Ascending aorta (tissue), 2 donors: ENCODE results near the gene SHC2. TPM values are rescaled to one million over a fixed set of nuclear protein-coding genes. Genes with fewer than 3 reads are reported as not detected.
A peak's percentile ranks its signal among the peaks of the same experiment; 100 is the strongest.

Experiments
- DNase-seq, 2 donors: peaks; one replicate each; pipeline ENCODE4 v3.0.0-alpha.2; 2019; ENCODE audit warnings: low spot score in 2 of 2
- H3K27ac ChIP-seq, 2 donors: fragments of 200-600 bp; sonication (generic); one replicate each; pipeline ENCODE4 v1.5.1; 2016 to 2017; ENCODE audit warnings: mild to moderate bottlenecking in 1 of 2
- H3K27me3 ChIP-seq: fragments of 200-600 bp; sonication (generic); one replicate; pipeline ENCODE4 v1.5.1; 2017
- H3K36me3 ChIP-seq, 2 donors: fragments of 200-600 bp; sonication (generic); one replicate each; pipeline ENCODE4 v1.5.1; 2016
- H3K4me1 ChIP-seq, 2 donors: fragments of 200-600 bp; sonication (generic); one replicate each; pipeline ENCODE4 v1.5.1; 2016 to 2017; ENCODE audit warnings: mild to moderate bottlenecking in 1 of 2
- H3K4me3 ChIP-seq, 2 donors: fragments of 200-600 bp; sonication (generic); one replicate each; pipeline ENCODE4 v1.5.1; 2016 to 2017; ENCODE audit warnings: mild to moderate bottlenecking in 1 of 2
- H3K9me3 ChIP-seq, 2 donors: fragments of 200-600 bp; sonication (generic); one replicate each; pipeline ENCODE4 v1.5.1; 2016
- CTCF ChIP-seq, 3 experiments: fragments of 200-600 bp in 2 of 3; fragments of 450-650 bp in 1 of 3; sonication (generic) in 2 of 3; IDR thresholded peaks; one replicate each; pipeline ENCODE4 v1.5.1; 2016 to 2019; ENCODE audit warnings: antibody characterized with exemption in 3 of 3, mild to moderate bottlenecking in 1 of 3, moderate library complexity in 1 of 3
- intact Hi-C: fragments of 100-400 bp; cut with DNase I; formaldehyde crosslinking; loops from one replicate; pipeline ENCODE4 v1.15.1; 2023
- total RNA-seq: library from RNA; depleted of rRNA; stranded (reverse); fragments of >200 nt; gene quantifications from one replicate; pipeline ENCODE4 v1.1.0, GENCODE V29; 2016

The SHC2 gene
- total RNA-seq, 1 donor from 2014 or later = 51.2 TPM

- H3K27me3 ChIP-seq = no peaks in the 10 kb centered on the region
- DNase-seq = peak in 1 of 2 donors; percentile 50
- H3K4me3 ChIP-seq = no peak overlapping the region
- no peak for TF ChIP-seq CTCF (IDR thresholded peaks at IDR 0.05)
- H3K27ac ChIP-seq = no peak overlapping the region
- H3K36me3 ChIP-seq = no peaks in the 10 kb centered on the region
- H3K9me3 ChIP-seq = no peaks in the 10 kb centered on the region
- intact Hi-C loops = no loop called here
- no peaks in the 10 kb centered on the region for H3K4me1 ChIP-seq
These were observed 59.6 kb downstream of the SHC2 start for GRCh38 chr19:400976-401865.

DNA sequence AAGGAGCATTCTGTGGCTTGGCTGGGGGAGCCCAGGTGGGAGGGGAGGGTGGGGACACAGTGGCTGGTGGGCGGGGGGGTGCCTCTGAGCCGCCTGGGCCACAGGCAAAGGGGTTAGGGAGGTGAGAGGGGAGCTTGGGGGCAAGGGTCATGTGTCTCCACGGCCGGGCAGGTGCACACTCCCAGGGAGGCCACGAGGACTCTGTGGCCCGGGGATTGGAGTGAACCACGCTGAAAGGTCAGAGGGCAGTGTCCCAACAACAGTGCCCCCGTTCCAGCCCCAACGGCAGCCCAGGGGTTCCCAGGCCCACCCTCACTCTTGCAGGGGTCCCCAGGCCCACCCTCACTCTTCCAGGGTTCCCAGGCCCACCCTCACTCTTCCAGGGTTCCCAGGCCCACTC lies 61.5 kb downstream of the SHC2 start:
- no peaks in the 10 kb centered on the region for H3K9me3 ChIP-seq
- intact Hi-C loops = no loop called here
- H3K27me3 ChIP-seq = no peaks in the 10 kb centered on the region
- H3K27ac ChIP-seq = no peak overlapping the region
- no peak overlapping the region for H3K4me3 ChIP-seq
- no peaks in the 10 kb centered on the region for H3K36me3 ChIP-seq
- no peaks in the 10 kb centered on the region for H3K4me1 ChIP-seq
- TF ChIP-seq CTCF (IDR thresholded peaks at IDR 0.05) = no peak
- no peak for DNase-seq

DNA sequence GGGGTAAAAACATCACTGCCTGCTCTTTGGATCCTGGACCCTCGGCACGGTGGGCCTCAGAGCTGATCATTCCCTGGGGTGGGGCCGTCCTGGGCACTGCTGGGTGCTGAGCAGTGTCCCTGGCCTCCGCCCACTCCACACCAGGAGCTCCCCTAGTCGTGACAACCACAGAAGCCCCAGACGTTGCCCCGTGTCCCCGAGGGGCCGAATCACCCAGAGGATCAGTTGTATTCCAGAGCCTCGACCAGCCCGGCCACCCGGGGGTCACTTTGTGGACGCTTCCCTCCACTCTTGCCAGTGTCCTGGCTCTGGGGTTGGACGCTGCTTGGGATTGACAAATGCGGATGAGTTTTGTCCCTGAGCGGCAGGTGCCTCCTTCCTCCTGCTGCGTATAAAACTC lies 62.1 kb downstream of the SHC2 start:
- no peaks in the 10 kb centered on the region for H3K36me3 ChIP-seq
- no peaks in the 10 kb centered on the region for H3K9me3 ChIP-seq
- TF ChIP-seq CTCF (IDR thresholded peaks at IDR 0.05) = no peak
- no peaks in the 10 kb centered on the region for H3K27me3 ChIP-seq
- no peak overlapping the region for H3K4me3 ChIP-seq
- no peak for DNase-seq
- no peak overlapping the region for H3K27ac ChIP-seq
- intact Hi-C loops = no loop called here
- no peaks in the 10 kb centered on the region for H3K4me1 ChIP-seq

DNA sequence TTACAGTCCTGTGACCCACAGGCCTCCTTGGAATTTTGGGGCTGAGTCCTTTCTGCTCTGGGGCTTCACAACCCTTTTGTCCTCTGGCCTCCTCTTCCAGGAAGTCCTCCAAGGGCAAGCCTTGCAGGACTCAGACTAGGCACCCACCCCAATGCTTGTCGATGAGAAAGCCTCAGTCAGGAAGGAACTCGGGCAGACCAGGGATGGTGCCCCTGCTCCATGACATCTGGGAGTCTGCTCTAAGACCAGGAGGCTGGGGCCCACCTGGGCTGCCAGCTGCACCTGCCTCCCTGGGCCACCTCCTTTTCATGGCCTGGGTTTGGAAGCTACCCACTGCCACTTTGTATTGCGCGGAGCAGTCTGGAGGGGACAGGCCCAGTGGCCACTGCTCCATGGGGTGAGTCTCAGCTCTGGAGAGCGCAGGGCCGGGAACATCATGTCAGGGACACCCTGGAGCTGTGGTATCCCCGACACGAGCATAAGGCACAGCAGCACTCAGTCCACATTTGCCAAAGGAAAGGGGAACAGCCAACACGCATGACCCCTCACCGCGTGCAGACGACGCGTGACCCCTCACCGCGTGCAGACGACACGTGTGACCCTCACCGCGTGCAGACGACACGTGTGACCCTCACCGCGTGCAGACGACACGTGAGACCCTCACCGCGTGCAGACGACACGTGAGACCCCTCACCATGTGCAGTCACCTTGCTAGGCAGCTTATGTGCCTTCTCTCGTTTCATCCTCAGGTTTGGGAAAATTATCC lies 62.7 kb downstream of the SHC2 start:
- Histone ChIP-seq H3K9me3 (no peaks in the 10 kb centered on the region), H3K27ac (no peak overlapping the region), H3K27me3 (no peaks in the 10 kb centered on the region), H3K4me3 (no peak overlapping the region), H3K4me1 (no peaks in the 10 kb centered on the region), H3K36me3 (no peaks in the 10 kb centered on the region)
- TF ChIP-seq CTCF (IDR thresholded peaks at IDR 0.05) = no peak
- peak in 1 of 2 donors; percentile 35 for DNase-seq
- intact Hi-C loops = no loop called here

DNA sequence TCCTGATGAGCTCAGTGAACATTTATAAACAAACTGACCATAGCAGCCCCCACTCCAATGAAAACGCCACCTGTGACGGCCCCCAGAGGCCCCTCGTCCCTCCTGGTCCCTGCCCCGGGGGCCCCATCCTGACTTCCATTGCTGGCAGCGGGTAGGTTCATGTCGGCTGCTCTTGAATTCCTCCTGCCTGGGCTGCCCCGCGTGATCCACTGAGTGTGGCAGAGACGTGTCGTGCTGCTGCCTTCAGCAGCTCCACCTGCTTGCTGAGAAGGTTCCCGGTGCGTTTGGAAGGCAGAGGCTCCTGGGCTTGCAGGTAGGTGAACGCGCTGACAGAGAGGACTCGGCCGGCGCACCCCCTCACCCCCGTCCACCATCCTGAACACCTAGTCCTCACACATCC lies 63.5 kb downstream of the SHC2 start:
- no peaks in the 10 kb centered on the region for H3K4me1 ChIP-seq
- no peak for DNase-seq
- no peaks in the 10 kb centered on the region for H3K27me3 ChIP-seq
- intact Hi-C loops = no loop called here
- no peak overlapping the region for H3K4me3 ChIP-seq
- H3K27ac ChIP-seq = no peak overlapping the region
- H3K9me3 ChIP-seq = no peaks in the 10 kb centered on the region
- no peak for TF ChIP-seq CTCF (IDR thresholded peaks at IDR 0.05)
- no peaks in the 10 kb centered on the region for H3K36me3 ChIP-seq
